ENCODE results near the gene ERGIC3.
"Not testable (repeated sequence)": the region's sequence is repeated elsewhere in the genome, so short reads cannot be mapped to it uniquely, and the experiment has no call there.

The ERGIC3 gene

DNA sequence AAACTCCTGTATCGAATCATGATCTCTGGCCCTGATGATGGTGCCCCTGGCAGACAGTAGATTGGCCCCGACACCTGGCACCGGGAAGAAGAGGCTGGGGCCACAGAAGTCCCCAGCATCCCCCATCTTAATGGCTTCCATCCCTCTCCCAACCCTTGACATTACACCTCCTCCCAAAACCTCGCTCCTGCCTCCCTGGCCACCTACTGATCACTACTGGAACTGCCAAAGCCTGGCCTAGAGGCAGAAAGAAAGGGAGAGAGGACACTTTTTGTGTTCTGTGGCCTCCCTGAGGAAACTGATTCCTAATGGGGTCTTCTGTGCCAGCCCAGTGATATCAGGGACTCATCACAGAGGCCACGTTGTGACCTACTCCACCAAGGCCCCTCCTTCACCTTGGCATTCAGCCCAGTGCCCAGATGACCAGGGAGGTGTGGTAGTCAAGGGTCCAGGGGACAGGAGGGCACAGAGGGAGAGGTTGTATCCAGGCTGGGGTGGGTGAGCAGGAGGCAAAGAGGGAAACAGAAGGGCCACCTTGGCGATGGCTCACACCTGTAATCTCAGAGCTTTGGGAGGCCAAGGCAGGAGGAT lies 18.5 kb upstream of the ERGIC3 start:
- no peak for DNase-seq

DNA sequence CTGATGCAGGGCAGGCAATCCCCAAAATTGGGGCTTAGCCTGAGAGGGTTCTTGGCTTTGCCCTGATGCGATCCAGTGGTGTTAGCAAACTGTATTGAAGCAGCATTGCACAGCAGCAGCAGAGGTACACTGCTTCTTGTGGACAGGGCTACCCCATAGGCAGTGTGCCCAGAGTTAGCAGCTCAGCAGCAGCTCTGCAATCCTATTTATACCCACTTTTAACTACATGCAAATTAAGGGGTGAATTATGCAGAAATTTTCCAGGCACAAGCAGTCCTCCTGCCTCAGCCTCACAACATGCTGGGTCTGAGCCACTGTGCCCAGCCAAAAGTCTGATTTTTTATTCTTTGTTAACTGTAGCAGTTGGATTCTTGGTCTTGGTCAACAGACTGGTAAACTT lies 16.2 kb upstream of the ERGIC3 start:
- DNase-seq = no peak

DNA sequence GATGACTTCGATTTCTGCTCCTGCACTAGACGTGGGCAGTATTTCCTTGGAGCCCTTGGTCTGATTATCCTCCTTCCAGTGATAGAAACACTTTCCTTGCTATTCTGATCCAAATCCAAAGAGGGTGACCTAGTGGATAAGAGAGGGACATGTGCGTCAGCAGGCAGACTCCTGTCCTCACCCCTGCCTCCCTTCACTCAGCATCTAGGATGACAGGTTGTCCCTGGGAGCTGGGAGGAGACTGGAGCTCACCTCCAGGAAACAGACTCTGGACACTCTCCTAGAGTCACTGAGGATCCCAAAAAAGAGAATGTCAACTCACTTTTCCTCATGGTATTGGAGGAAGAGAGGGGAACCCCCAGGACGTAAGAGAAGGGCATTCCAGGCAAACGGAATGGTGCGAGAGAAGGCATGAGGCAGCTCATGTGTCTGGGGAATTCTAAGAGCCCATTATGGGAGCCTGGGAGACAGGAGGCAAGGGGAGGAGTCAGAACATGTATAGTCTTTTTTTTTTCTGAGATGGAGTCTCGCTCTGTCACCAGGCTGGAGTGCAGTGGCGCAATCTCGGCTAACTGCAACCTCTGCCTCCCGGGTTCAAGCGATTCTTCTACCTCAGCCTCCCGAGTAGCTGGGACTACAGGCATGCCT lies 14.6 kb upstream of the ERGIC3 start:
- DNase-seq = no peak

DNA sequence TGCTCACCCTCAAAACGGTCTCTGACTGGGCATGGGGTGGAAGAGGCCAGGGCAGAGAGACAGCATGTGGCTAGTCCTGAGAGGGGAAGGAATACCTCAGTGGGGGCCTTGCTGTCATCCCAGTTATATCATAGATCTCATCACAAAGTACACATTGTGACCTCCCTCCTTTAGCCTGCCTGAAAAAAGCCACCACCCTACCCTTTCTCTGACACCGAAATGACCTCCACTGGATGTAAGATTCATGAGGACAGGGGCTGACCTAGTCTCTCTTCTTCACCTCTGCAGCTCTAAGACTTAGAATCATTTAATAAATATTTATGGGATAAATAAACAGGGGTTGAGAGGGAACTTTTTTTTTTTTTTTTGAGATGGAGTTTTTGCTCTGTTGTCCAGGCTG lies 12.3 kb upstream of the ERGIC3 start, which contains the start of gene C20orf173:
Gene C20orf173, minus strand, starts transcription at position 101 of the 400 bp plus-strand sequence. CDS start 279 bp downstream, outside the sequence.
- no peak for DNase-seq

DNA sequence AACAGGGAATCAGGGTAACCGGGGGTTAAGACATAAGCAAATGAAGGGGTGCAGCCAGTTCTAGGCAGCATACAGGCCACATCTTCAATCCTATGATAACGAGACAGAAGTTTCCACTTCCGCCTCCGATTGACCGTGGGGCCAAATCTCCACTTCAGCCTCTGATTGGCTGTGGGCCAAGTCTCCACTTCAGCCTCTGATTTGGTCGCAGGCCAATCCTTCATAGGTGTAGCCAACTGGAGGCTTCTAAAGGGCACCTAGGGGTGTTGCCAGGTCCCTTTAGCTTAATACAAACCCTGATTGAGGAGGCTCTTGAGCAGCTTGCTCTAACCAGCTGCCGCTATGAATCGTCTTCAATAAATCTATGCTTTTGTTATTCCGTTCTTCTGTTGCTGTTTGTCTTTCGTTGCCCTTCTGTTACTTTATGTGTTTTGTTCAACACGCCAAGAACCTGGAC lies 2.1 kb upstream of the ERGIC3 start:
- peak; percentile 98 for DNase-seq

DNA sequence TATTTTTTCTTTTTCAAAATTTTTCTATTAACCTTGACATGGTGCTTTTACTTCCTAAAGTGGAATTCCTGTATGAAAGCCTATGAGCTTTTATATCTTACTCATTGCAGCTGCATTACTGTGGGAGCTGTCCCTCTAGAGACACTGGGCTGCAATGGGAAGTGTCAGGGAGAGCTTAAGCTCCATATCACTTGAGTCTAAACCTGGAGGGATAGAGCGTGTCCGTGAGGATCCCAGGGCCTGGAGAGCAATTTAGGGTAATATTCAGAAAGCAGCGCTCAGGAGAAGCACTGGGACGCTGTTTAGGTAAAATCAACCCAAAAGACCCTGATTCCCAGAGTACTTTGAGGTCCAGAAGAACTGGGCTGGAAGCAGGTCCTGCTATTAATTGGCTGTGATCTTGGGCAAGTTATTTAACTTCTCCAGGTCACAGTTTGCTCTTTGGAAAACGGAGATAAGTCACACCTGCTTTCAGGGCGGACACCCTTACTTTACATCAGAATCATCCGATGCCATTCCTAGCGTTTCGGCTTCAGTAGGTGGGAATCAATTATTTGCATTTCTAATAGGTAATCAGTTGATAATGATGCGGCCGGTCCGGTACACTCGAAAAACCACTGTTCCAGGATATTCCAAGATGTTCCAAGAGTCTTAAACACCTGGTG lies 628 bp upstream of the ERGIC3 start:
- no peak for DNase-seq

DNA sequence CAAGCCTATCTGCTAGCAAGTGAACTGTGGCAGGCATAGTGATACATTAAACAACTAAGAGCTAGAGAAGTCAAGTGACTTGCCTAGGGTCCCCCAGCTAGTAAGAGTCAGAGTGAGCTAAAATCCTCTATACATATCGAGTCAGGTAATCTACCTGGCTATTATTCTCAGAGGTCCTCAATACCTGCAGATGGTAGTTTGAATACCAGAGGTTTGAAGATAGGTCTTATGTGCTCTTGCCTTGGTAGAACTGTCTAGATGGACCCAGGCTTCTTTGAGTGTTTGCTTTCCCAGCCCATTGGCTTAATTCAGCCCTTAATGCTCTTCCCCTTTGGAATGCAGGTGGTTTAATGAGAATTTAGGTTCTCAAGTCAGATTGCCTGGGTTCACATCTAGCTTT lies 1.1 kb downstream of the ERGIC3 start:
- no peak for DNase-seq

DNA sequence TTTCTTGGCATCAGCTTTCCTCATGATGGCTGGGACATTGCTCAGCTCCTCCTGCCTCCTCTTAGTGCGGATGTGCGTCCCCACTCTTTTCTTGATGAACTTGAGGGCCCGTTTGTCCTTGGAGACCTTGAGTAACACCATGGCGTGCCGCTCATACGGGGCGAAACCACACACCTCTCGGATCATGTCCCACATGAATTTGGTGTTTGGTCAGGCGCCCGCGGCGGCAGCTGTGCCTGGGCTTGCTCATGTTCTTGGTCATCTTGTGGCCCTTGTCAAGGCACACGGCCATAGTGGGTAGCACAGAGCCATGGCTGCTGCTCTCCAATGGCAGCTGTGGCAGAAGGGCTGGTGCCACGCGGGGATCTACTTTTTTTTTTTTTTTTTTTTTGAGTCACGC lies 2.6 kb downstream of the ERGIC3 start:
- DNase-seq = no peak

DNA sequence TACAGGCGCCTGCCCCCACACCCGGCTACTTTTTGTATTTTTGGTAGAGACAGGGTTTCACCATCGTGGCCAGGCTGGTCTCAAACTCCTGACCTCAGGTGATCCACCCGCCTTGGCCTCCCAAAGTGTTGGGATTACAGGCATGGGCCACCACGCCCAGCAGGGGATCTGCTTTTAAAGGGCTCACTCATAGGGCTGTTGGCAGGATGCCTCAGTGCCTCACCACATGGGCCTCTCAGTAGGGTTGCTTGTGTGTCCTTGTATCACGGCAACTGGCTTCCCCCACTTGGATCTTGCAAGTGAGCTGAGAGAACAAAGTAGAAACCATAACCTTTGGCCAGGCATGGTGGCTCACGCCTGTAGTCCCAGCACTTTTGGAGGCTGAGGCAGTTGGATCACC lies 3.1 kb downstream of the ERGIC3 start:
- DNase-seq = peak; percentile 22

DNA sequence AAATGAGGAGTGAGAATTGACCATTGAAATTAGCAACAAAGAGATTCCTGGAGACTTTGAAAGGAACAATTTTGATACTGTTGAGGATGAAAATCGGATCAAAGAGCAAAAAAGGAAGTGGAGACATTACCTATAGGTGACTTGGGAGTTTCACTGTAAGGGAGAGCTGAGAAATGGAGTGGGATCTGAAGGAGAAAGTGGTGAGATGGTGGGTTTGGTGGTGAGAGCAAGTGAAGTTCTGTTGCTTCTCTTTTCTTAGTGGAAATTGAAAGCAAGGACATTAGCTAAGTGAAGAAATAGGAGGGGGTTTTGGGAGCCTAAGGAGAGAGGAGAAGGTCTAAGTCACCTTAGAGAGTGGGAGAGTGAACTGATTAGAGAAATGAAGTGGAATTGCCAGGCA lies 4.2 kb downstream of the ERGIC3 start:
- DNase-seq = no peak

DNA sequence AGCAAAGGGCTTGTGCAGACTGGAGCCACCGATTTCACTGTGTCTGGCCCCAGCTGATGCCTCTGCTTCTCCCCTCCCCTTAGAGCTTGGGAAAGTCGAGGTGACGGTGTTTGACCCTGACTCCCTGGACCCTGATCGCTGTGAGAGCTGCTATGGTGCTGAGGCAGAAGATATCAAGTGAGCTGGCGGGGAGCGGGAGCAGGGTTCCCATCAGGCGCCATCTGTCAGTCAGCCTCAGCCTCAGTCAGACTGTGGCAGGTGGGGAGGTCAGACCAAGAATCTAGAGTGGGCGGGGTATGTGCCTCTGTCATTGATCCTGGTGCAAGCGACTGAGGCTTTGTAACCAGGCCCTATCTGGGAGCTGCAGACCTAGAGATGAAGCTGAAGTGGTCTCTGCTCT lies 5.5 kb downstream of the ERGIC3 start:
- DNase-seq = no peak

DNA sequence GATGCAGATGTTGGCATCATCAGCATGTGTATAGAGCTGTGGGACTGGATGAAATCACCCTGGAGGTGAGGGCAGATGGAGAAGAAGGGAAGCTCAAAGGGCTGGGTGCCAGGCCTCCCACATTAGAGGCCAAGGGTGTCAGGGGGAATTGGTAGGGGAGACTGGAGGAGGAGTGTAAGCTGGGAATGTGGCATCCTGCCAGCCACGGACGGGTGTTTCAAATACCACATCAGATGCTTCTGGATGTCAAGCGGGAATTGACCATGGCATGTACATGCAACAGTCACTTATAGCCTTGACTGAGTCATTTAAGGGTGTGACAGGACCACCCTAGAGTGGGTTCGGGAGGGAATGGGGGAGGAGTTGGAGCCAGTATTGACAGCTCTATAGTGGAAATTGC lies 9.6 kb downstream of the ERGIC3 start:
- no peak for DNase-seq

DNA sequence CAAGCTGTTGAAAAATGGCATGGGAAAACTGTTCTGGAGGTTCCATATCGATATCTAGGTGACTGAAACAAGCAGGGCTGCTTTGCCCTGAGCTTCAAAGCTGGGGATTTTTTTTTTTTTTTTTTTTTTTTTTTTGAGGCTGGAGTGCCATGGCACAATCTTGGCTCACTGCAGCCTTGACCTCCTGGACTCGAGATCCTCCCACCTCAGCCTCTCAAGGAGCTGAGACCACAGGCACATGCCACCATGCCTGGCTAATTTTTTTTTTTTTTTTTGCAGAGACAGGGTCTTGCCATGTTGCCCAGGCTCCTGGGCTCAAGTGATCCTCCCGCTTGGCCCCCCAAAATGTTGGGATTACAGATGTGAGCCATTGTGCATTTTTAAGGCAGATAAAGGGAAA lies 11.0 kb downstream of the ERGIC3 start:
- no peak for DNase-seq

DNA sequence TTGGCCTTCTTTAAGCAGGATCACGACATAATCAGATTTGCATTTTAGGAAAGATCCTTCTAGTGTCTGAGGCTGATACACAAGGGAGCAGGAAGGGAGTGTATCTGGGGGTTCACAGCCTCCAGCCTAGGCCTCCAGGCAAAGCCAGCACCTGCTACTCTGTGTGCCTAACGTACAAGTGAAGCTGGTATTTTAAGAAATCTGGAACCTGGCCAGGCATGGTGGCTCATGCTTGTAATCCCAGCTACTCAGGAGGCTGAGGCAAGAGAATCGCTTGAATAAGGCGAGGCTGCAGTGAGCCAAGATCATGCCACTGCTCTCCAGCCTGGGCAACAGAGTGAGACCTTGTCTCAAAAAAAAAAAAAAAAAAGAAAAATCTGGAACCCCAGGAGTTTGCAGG lies 13.6 kb downstream of the ERGIC3 start:
- not testable (repeated sequence) for DNase-seq

DNA sequence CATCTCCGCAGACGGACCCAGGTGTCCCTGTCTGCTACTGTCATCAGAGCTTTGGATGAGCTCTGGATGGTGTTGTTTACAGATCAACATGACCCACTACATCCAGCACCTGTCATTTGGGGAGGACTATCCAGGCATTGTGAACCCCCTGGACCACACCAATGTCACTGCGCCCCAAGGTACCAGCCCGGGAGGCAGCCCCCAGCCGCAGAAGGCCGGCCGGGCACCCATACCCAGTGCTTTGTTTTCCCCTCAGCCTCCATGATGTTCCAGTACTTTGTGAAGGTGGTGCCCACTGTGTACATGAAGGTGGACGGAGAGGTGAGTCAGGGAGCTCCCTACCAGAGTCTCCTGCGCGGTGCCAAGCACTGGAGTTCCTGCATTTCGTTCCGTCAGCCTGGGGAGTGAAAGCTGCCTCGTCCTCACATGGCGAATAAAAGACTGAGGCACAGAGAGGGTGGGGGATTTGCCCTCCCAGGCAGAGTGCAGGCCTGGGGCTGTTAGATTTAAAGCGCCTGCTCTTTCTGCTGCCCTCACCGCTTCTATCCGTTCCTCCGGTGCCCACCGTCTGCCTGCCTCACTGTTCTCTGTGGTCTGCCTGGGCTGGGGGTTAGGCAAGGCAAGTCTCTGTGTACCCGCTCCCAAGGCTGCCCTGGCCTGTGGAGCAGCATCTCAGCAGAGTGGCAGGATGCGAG lies 14.2 kb downstream of the ERGIC3 start:
- DNase-seq = no peak

DNA sequence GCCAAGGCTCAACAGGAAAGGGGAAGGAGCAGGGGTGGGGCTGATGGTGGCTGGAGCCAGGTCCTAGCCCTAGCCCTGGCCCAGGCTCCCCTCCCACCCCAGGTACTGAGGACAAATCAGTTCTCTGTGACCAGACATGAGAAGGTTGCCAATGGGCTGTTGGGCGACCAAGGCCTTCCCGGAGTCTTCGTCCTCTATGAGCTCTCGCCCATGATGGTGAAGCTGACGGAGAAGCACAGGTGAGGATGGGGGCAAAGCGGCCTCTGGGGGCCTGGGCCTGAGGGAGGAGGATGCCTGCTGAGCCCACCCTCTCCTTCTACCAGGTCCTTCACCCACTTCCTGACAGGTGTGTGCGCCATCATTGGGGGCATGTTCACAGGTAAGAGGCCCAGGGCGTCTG lies 15.0 kb downstream of the ERGIC3 start:
- no peak for DNase-seq

DNA sequence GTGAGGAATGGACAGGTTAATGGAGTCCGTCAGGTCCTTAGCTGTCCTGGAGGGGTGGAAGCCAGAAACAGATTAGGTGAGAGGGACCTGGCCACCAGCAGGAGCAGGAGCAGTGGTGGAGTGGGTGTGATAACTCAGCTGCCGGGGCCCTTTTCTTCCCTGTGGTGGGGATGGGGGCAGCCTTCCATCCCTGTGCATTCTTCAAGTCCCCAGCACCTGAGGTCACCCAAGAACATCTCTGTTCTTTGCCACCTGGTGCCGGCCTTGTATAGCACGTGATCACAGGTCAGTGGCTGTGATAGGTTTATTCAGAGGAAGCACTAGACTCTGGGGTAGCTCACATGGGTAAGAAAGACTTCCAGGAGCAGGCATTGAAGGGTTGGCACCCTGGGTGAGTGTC lies 16.6 kb downstream of the ERGIC3 start:
- no peak for DNase-seq

DNA sequence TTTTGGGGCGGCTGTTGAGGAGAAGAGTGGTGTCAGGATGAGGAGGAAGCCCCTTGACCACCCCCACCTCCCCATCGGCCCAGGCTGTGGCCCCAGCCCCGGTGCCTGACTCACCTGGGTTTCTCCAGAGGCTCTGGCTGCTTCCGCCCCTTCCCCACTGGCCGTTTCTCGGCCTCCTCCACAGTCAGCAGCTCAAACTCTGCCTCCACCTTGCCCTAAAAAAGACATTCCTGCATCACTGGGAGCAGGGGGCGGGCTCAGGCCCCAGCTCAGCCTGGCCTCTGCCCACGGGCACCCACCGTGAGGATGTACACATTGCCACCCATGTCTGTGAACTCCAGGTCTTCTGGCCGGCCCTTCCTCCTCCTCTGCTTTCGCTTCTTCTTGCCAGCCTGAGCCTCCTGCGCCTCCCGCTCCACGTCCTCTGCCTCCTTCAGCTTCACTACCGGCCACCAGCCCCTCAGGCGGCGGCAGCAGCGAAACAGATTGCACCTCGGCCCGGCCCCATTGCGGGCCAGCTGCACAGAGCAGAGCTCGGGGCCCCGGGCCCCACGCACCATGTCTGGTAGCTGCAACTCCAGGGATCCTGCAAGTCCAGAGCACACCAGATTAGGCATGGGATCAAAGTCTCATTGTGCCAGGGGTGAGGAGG lies 17.3 kb downstream of the ERGIC3 start:
- DNase-seq = no peak

DNA sequence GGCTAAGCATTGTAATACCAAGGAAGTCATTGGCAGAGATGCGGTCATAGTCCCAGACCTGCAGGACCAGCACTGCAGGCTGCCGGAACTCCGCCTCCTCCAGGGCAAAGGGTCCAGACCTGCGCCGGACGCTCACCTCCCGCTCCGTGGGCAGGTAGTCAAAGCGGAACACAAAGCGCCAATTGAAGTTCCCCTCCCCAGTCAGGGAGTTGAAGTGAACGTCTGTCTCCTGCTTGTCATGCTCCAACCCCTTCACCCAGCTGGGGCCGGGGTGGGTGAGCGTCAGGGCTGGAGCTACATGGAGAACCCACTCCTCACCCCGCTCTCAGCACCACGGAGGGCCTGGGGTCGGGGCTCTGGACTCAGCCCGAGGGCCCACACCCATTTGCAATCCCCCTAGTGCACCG lies 18.2 kb downstream of the ERGIC3 start:
- DNase-seq = no peak

DNA sequence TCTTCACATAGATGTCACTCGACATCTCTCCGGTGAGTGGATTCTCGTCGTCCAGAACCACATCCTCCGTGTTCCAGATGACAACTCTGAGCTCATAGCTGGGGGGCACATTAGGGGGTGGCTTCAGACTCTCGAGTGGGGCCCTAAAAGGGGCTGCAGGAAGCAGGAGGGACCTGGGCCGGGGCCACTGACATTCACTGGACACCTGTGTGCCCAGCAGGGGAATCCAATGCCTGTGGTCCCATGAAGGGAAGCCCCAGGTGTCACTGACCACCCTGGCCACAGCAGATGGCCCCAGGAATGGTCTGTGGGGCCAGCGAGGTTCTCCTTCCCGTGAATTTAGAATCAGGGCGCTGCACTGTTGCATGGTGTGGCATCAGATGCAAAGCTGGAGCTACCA lies 18.7 kb downstream of the ERGIC3 start:
- no peak for DNase-seq

DNA sequence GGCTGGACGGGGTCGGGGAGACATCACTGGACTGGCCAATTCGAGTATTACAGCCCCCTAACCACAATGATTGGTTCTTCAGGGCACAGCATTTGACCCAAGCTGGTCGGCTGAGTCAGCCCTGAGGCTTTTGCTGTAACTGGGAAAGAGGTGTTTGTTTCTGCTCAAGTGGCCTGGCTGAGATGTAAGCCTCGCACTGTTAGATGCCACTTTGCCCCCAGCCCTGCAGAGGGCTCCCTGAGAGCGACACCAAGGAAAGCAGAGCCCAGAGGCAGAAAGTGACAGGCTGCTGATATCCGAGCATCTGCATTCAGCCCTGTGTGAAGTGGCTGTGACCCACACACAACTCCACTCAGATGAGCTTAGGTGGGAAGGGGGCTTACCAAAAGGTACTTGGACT lies 19.4 kb downstream of the ERGIC3 start:
- DNase-seq = peak; percentile 66

DNA sequence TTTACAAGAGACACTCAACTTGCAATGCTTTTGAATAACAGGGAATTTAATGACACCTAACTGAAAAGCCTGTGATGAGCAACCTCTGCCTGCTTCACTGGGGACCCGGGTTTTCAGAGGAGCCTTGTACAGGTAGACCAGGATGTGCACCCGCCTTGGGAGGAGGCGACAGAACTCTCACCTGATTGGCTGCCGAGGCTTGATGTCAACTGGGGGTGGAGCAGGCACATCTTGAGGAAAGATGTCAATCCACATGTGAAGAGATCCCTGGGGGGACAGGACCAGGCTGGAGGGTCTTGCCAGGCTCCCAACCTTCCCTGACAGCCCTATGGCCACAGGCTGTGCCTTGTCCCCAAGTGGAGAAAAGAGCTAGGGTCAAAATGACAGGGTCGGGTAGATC lies 19.8 kb downstream of the ERGIC3 start:
- DNase-seq = no peak

DNA sequence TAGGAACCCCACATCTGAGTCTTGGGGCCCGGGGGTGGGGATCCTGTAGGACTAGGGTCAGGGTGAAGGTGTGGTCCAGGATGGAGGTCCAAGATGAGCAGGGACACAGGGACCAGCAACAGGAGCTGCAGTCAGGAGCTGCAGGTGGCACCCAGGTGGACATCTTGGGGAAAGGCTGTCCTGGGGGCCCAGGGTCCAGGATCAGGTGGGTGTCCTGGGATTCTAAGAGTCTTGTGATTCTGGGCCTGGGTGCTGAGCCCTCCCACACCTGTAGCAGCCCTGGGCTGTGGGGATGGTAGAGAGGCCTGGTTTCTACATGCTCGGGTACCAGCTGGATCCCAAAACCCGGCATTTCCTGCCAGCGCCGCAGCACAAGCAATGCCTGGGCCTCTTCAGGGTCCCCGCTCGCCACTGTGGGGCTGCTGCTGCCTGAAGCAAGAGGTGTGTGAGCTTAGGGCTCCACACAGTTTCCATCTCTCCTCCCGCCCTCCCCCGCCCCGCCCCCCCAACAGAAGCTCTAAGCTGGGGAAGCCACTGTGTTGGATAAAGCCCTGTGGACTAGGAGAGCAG lies 20.7 kb downstream of the ERGIC3 start:
- no peak for DNase-seq
